Tibial nerve (tissue), 4 donors: Measurements from ENCODE around the gene ZKSCAN2.

ENCODE experiments used
- EP300 ChIP-seq, 2 donors: sonication (generic); formaldehyde crosslinking; IDR thresholded peaks; one replicate each; pipeline ENCODE4 v1.6.1; 2017; ENCODE audit warnings: antibody characterized with exemption in 2 of 2, mild to moderate bottlenecking in 1 of 2
- POLR2A ChIP-seq, 2 donors: fragments of 450-650 bp; IDR thresholded peaks; one replicate each; pipeline ENCODE4 v1.6.1; 2017; ENCODE audit warnings: antibody characterized with exemption in 2 of 2, mild to moderate bottlenecking in 2 of 2, moderate library complexity in 2 of 2
- TF ChIP-seq, protein P1 (sequence below), 5 experiments: fragments of 200-600 bp in 3 of 5; fragments of 450-650 bp in 2 of 5; sonication (generic) in 3 of 5; IDR thresholded peaks; one replicate each; pipeline ENCODE4 v1.5.1; 2016 to 2019; ENCODE audit warnings: antibody characterized with exemption in 5 of 5, mild to moderate bottlenecking in 3 of 5, moderate library complexity in 2 of 5

DNA sequence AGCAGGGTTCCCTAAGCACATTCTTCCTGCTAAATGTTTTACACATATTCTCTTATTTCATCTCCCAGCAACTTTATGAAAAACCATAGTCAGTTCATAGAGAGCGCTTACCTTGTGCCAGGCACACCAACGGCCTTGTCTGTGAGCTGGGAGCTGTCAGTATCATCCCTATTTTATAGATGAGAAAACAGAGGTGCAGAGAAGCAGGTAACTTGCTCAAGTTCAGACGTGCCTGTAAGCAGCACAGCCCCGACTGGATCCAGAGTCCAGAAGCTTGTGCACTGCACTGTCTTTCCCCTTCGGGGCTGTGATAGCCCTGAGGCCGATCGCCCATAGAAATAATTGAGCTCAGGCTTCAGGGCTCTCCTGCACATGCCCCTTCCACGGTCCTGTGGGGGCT, 34.7 kb downstream of the ZKSCAN2 start:
- TF ChIP-seq POLR2A (IDR thresholded peaks at IDR 0.05), result no peak
- TF ChIP-seq, protein P1, sequence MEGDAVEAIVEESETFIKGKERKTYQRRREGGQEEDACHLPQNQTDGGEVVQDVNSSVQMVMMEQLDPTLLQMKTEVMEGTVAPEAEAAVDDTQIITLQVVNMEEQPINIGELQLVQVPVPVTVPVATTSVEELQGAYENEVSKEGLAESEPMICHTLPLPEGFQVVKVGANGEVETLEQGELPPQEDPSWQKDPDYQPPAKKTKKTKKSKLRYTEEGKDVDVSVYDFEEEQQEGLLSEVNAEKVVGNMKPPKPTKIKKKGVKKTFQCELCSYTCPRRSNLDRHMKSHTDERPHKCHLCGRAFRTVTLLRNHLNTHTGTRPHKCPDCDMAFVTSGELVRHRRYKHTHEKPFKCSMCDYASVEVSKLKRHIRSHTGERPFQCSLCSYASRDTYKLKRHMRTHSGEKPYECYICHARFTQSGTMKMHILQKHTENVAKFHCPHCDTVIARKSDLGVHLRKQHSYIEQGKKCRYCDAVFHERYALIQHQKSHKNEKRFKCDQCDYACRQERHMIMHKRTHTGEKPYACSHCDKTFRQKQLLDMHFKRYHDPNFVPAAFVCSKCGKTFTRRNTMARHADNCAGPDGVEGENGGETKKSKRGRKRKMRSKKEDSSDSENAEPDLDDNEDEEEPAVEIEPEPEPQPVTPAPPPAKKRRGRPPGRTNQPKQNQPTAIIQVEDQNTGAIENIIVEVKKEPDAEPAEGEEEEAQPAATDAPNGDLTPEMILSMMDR (IDR thresholded peaks at IDR 0.05), result no peak
- TF ChIP-seq EP300 (IDR thresholded peaks at IDR 0.05), result no peak
